ENCODE measurements around the gene TADA1. TPM values are rescaled to one million over a fixed set of nuclear protein-coding genes. Genes with fewer than 3 reads are reported as not detected.
"Not testable (repeated sequence)": the region's sequence is repeated elsewhere in the genome, so short reads cannot be mapped to it uniquely, and the experiment has no call there.

TADA1 gene
- total RNA-seq, 6 experiments from 2014 or later: 7.3 to 16.7 (median 11.4) TPM

DNA sequence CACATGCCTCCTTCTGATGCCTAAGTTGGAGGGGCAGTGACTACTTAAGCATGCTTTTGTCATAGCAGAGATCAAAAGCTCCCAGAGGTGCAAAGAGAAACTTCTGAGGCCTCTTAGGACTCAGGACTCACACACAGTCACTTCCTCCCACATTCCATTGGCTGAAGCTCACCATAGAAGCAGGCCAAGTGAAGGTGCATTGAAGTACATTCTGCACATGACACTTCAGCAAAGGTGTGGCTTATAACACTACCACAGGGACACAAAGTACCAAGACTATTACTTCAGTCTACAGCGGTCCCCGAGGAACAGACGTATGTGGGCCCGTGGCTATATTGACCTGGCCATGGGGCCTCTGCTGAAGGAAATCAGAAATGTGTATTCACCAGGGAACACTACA is 39.3 kb downstream of the TADA1 start:
- 98% methylated on average over 4 of the region's 4 CpGs for WGBS (ENCODE audit: insufficient coverage, low coverage, low lambda C conversion rate, missing lambda C conversion rate)
- ATAC-seq: no peak
- no peak for DNase-seq
- Histone ChIP-seq H3K4me3 (no peak overlapping the region), H3K4me1 (peaks cover 0 to 16% (median 3%) of the 10 kb centered on the region in 4 donors), H3K9me3 (no peaks in the 10 kb centered on the region), H3K27ac (no peak overlapping the region), H3K27me3 (no peaks in the 10 kb centered on the region), H3K36me3 (peaks cover 0 to 9% (median 3%) of the 10 kb centered on the region in 4 donors)
- TF ChIP-seq, protein P1, sequence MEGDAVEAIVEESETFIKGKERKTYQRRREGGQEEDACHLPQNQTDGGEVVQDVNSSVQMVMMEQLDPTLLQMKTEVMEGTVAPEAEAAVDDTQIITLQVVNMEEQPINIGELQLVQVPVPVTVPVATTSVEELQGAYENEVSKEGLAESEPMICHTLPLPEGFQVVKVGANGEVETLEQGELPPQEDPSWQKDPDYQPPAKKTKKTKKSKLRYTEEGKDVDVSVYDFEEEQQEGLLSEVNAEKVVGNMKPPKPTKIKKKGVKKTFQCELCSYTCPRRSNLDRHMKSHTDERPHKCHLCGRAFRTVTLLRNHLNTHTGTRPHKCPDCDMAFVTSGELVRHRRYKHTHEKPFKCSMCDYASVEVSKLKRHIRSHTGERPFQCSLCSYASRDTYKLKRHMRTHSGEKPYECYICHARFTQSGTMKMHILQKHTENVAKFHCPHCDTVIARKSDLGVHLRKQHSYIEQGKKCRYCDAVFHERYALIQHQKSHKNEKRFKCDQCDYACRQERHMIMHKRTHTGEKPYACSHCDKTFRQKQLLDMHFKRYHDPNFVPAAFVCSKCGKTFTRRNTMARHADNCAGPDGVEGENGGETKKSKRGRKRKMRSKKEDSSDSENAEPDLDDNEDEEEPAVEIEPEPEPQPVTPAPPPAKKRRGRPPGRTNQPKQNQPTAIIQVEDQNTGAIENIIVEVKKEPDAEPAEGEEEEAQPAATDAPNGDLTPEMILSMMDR (IDR thresholded peaks at IDR 0.05): no peak
- no peak for TF ChIP-seq POLR2A (IDR thresholded peaks at IDR 0.05)
- intact Hi-C loops (cut with DNase I): no loop called here

DNA sequence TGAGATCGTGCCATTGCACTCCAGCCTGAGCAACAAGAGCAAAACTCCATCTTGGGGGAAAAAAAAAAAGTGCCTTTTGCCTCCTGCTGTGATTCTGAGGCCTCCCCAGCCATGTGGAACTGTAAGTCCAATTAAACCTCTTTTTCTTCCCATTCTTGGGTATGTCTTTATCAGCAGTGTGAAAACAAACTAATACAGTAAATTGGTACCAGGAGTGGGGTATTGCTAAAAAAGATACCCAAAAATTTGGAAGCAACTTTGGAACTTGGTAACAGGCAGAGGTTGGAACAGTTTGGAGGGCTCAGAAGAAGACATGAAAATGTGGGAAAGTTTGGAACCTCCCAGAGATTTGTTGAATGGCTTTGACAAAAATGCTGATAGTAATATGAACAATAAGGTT is 46.3 kb downstream of the TADA1 start:
- intact Hi-C loops (cut with DNase I); DNase-seq; ATAC-seq; H3K4me1 ChIP-seq; H3K4me3 ChIP-seq; H3K9me3 ChIP-seq; H3K36me3 ChIP-seq; H3K27ac ChIP-seq; H3K27me3 ChIP-seq: not testable (repeated sequence)
- 27% methylated on average over 1 of the region's 1 CpG for WGBS (ENCODE audit: insufficient coverage, low coverage, low lambda C conversion rate, missing lambda C conversion rate)

DNA sequence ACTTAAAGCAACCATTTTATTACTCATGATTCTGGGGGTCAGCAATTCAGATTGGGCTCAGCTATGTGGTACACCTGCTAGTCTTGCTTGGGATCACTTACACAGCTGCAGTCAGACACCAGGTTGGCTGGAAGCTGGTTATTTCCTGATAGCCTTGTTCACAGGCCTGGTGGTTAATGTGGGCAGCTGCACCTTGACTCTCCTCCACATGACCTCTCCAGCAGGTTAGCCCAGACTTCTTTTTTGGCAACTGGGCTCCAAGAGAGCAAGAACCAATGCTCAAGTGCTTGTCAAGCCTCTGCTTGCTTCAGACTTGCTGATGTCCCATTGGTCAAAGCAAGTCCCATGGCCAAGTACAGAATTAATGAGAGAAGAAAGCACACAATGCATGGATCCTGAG is 48.6 kb downstream of the TADA1 start:
- H3K4me1 ChIP-seq: no peaks in the 10 kb centered on the region
- H3K9me3 ChIP-seq: no peaks in the 10 kb centered on the region
- no peak for TF ChIP-seq POLR2A (IDR thresholded peaks at IDR 0.05)
- TF ChIP-seq, protein P1 (IDR thresholded peaks at IDR 0.05): no peak
- DNase-seq: no peak
- no peaks in the 10 kb centered on the region for H3K27me3 ChIP-seq
- H3K27ac ChIP-seq: no peak overlapping the region
- intact Hi-C loops (cut with DNase I): no loop called here
- no peak for ATAC-seq
- H3K36me3 ChIP-seq: no peaks in the 10 kb centered on the region
- H3K4me3 ChIP-seq: no peak overlapping the region

GRCh38 chr1:166822385-166822784 is 53.7 kb downstream of the TADA1 start:
- intact Hi-C loops (cut with DNase I): no loop called here
- no peak for TF ChIP-seq POLR2A (IDR thresholded peaks at IDR 0.05)
- TF ChIP-seq, protein P1 (IDR thresholded peaks at IDR 0.05): no peak
- ATAC-seq (no peak), DNase-seq (no peak)
- no peaks in the 10 kb centered on the region for H3K4me1 ChIP-seq
- H3K27me3 ChIP-seq: no peaks in the 10 kb centered on the region
- H3K27ac ChIP-seq: no peak overlapping the region
- 53% methylated on average over 7 of the region's 7 CpGs for WGBS (ENCODE audit: insufficient coverage, low coverage, low lambda C conversion rate, missing lambda C conversion rate)
- no peaks in the 10 kb centered on the region for H3K36me3 ChIP-seq
- H3K4me3 ChIP-seq: no peak overlapping the region
- H3K9me3 ChIP-seq: no peaks in the 10 kb centered on the region

DNA sequence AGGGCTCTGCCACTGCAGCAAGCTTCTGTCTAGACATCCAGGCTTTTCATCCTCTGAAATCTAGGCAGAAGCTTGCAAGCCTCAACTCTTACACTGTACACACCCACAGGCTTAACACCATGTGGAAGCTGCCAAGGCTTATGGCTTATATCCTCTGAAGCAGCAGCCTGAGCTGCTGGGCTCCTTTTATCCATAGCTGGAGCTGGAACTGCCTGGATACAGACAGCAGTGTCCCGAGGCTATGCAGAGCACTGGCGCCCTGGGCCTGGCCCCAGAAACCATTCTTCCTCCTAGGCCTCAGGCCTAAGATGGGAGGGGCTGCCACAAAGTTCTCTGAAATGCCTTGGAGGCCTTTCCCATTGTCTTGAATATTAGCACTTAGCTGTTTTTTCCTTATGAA is 56.1 kb downstream of the TADA1 start:
- Histone ChIP-seq H3K4me3 (no peak overlapping the region), H3K4me1 (no peaks in the 10 kb centered on the region), H3K9me3 (no peaks in the 10 kb centered on the region), H3K27ac (no peak overlapping the region), H3K27me3 (no peaks in the 10 kb centered on the region), H3K36me3 (no peaks in the 10 kb centered on the region)
- DNase-seq (no peak), ATAC-seq (no peak)
- intact Hi-C loops (cut with DNase I): no loop called here
- WGBS (ENCODE audit: insufficient coverage, low coverage, low lambda C conversion rate, missing lambda C conversion rate): 100% methylated on average over 1 of the region's 2 CpGs
- no peak for TF ChIP-seq POLR2A (IDR thresholded peaks at IDR 0.05)
- TF ChIP-seq, protein P1 (IDR thresholded peaks at IDR 0.05): no peak

Data from right lobe of liver (tissue), 6 donors.